Loucy (cell line): Measurements from ENCODE around the gene TIE1.

ENCODE experiments used
- EZH2phosphoT487 ChIP-seq: fragments of 200-600 bp; IDR thresholded peaks from 2 replicates; pipeline ENCODE4 v1.6.1; 2018; ENCODE audit warnings: antibody characterized with exemption, mild to moderate bottlenecking, moderate library complexity, borderline replicate concordance
- TF ChIP-seq, protein P1 (sequence below): fragments of 200-600 bp; sonication (generic); conservative IDR thresholded peaks from 2 replicates; pipeline ENCODE4 v1.5.1; 2014; ENCODE audit warnings: mild to moderate bottlenecking, antibody characterized with exemption, low read length

DNA sequence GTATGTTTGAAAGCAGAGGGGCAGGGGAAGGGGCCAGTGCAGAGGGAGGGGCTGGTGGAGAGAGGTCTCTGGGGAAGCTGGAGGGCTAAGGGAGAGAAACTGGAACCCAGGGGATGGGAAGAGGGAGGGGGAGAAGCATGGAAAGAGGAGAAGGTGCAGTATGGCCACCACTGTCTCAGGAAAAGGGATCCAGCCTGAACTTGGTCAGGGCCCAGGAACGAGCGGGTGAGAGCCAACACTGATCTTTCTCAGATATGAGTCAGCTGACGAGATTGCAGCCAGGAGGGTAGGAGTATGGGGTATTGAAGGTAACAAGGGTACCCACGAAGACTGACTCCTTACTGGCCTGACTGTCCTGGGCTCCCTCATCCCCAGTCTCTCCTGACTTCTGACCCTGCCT, 18.0 kb downstream of the TIE1 start:
- TF ChIP-seq, protein P1, sequence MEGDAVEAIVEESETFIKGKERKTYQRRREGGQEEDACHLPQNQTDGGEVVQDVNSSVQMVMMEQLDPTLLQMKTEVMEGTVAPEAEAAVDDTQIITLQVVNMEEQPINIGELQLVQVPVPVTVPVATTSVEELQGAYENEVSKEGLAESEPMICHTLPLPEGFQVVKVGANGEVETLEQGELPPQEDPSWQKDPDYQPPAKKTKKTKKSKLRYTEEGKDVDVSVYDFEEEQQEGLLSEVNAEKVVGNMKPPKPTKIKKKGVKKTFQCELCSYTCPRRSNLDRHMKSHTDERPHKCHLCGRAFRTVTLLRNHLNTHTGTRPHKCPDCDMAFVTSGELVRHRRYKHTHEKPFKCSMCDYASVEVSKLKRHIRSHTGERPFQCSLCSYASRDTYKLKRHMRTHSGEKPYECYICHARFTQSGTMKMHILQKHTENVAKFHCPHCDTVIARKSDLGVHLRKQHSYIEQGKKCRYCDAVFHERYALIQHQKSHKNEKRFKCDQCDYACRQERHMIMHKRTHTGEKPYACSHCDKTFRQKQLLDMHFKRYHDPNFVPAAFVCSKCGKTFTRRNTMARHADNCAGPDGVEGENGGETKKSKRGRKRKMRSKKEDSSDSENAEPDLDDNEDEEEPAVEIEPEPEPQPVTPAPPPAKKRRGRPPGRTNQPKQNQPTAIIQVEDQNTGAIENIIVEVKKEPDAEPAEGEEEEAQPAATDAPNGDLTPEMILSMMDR: no peak
- TF ChIP-seq EZH2phosphoT487: no peak
